Activated naive CD8-positive, alpha-beta T cell treated with anti-CD3 and anti-CD28 coated beads, Interleukin-2, amount 50 U/mL, for 16 hours (primary cell): ENCODE results near the gene CSNK2A2.

Experiments
- DNase-seq: peaks from one replicate; pipeline ENCODE4 v3.0.0-alpha.2; 2020; ENCODE audit warnings: low read depth, low spot score

CSNK2A2 gene

DNA sequence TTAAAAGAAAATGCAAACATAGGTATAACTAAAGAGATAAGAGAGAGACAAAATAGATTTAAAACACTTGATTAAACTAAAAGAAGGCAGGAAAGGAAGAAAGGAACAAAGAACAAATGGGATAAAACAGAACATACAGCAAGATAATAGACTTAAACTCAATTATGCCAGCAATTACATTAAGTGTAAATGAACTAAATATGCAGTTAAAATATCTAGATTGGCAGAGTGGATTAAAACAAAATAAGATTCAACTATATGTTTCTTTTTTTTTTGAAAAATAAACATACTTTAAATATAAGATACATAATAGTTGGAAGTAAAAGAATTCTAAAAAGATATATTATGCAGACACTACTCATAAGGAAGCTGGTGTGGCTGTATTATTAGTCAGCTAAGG is 59.1 kb downstream of the CSNK2A2 start:
- DNase-seq = no peak

DNA sequence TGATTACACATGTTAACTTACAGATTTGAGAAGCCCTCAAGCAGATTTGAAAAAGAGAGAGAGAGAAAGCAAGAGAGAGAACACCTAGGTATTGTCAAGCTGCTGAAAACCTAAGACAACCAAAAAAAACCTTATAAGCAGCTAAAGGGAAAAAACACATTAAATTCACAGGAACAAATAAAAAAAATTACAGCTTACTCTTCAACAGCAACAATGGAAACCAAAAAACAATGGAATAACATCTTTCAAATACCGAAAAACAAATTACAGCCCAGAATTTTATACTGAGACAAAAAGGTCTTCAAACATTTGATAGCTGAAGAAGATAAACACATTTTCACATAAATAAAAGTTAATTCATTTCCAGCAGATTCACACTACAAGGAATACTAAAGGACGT is 60.3 kb downstream of the CSNK2A2 start:
- no peak for DNase-seq

- peak; percentile 94 for DNase-seq
Measured at GRCh38 chr16:58129097-58129936, 68.6 kb downstream of the CSNK2A2 start, which contains the start of gene CFAP20. Gene CFAP20, minus strand, starts transcription at chr16:58129381. Its CDS starts 266 bp downstream, at chr16:58129115.

GRCh38 chr16:58128711-58129096 is 69.2 kb downstream of the CSNK2A2 start:
- no peak for DNase-seq

DNA sequence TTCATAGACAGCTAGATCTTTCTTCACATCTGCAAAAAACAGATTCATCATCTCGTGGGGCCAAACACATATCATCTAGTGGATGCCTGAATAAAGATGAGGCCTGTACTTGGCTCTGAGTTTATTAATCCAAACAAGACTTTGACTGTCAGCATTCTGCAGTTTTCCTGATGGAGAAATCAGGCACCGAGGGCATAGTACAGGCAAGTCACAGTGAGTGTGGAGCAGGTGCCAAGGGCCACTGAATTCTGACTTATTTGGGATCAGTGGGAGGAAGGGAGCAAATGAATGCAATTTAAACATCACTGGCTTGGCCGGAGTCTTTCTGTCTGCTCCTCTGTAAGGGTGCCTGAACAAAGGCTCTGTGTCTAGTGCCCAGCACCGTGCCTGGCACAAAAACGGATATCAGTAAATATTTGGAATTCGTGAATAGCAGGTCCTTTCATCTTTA is 69.7 kb downstream of the CSNK2A2 start:
- no peak for DNase-seq

- DNase-seq = no peak
Measured at GRCh38 chr16:58127634-58128033, 70.3 kb downstream of the CSNK2A2 start.

DNA sequence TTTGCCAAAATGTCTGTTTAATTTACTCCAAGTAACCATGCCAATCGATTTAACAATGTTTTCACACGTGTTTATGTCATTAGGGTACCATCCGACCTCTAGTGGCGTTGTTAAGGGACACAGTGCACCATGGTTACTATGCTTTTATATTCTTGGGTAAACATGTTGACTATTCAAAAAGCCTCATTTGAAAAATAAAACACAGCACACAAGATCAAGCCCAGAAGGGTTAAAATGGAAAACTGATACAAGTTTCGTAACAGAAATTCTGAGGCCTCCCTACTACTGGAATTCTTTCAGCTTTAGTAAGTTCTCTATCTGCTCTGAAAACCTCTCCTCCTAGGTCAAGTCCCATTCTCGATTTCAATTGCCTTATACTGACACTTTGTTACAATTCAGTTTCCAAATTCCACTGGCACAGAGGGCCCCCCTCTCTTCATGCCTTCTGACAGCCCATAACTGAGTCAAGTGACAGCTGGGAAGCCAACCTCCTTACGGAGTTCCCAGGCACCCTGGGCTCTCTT is 70.8 kb downstream of the CSNK2A2 start:
- DNase-seq = no peak

- no peak for DNase-seq
Measured at GRCh38 chr16:58126451-58126961, 71.4 kb downstream of the CSNK2A2 start.

- no peak for DNase-seq
Measured at GRCh38 chr16:58125781-58126335, 72.0 kb downstream of the CSNK2A2 start.

DNA sequence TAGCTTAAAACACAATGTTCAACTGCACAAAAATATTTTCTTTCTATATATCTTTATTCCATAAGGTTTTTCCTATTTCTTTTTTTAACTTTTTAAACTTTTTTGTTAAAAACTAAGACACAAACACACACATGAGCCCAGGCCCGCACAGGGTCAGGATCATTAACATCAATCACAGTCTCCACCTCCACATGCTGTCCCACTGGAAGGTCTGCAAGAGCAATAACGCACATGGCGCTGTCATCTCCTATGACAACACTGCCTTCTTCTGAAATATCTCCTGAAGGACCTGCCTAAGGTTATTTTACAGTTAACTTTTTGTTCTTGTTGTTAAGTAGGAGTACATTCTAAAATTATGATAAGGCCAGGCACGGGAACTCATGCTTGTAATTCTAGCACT is 72.9 kb downstream of the CSNK2A2 start:
- DNase-seq = no peak

DNA sequence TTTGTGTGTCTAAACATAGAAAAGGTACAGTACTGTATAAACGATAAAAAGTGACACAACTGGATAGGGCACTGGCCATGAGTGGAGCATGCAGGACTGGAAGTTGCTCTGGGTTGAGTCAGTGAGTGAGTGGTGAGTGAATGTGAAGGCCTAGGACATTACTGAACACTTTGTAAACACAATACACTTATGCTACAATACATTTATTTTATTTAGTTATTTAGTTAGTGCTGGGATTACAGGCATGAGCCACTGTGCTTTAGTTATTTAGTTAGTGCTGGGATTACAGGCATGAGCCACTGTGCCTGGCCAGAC is 73.3 kb downstream of the CSNK2A2 start:
- no peak for DNase-seq

DNA sequence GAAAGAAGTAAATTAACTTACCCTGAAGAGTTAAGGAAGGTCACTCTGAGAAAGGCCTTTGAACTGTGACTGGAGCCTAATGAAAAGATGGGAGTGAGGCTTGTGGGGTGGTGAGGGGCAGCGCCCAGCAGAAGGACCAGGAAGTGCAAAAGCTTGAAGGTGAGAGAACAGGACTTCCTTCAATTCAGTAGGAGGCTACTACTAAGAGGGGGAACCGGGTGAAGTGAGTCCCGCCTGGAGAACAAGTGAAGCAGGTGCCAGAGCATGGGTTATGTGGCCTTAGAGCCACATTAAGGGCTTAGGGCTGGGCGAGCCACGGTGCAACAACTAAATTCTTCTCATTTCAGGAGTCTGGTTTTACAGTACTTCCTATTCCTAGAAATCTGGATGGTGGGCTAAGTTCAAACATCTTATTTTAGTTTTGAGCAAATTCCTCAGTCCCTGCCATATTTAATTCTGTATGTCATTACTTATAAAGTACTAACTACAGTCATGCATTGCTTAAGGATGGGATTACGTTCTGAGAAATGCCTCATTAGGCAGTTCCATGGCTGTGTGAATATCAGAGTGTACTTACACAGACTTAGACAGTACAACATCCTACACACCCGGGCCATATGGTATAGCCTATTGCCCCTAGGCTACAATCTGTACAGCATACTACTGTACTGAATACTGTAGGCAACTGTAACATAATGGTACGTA is 73.9 kb downstream of the CSNK2A2 start:
- no peak for DNase-seq

GRCh38 chr16:58121132-58121531 is 76.8 kb downstream of the CSNK2A2 start:
- no peak for DNase-seq

DNA sequence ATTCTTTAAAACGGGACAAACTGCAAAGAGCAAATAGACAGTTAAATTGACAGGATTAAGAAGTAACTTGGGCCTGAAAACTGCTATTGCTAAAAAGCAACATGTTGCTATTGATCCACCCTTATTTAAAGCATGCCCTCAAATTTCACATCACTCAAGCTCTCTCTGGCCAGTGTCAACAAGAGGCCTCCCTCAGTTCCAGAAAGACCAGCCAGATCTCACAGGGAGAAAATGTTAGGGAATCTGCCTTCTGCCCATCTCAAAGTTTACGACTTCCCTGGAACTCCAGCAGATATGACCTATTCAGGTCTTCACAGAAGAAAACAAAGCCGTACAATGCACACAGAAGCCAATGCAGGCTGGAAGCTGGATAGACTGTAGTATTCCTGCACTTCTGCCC is 77.7 kb downstream of the CSNK2A2 start:
- no peak for DNase-seq

- DNase-seq = no peak
Measured at GRCh38 chr16:58119509-58119845, 78.4 kb downstream of the CSNK2A2 start.

- DNase-seq = no peak
Measured at GRCh38 chr16:58118801-58119508, 79.0 kb downstream of the CSNK2A2 start.

DNA sequence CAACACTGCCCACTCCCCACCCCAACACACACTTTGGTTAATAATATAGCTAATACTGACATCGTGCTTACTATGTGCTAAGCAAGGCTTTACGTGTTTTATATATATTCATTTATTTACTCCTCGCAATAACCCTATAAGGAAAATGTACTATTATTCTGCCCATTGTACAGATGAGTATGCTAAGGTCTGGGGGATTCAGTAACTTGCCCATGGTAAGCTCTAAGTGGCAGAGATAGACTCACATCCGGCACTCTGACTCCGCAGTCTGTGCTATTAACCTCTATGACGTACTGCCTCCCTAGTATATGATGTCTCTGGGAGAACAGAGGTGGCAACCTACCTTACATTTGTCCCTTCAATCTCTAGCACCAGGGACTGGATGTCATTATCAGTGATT is 81.4 kb downstream of the CSNK2A2 start:
- DNase-seq = no peak

- DNase-seq = no peak
Measured at GRCh38 chr16:58116081-58116480, 81.8 kb downstream of the CSNK2A2 start.

- no peak for DNase-seq
Measured at GRCh38 chr16:58114827-58115825, 82.8 kb downstream of the CSNK2A2 start.

GRCh38 chr16:58111302-58111627 is 86.6 kb downstream of the CSNK2A2 start:
- DNase-seq = no peak
